Measurements from ENCODE around the gene SYT17. TPM values are rescaled to one million over a fixed set of nuclear protein-coding genes. Genes with fewer than 3 reads are reported as not detected.

The SYT17 gene
- total RNA-seq, 2 experiments from 2014 or later, result 6.2 to 10.3 TPM

DNA sequence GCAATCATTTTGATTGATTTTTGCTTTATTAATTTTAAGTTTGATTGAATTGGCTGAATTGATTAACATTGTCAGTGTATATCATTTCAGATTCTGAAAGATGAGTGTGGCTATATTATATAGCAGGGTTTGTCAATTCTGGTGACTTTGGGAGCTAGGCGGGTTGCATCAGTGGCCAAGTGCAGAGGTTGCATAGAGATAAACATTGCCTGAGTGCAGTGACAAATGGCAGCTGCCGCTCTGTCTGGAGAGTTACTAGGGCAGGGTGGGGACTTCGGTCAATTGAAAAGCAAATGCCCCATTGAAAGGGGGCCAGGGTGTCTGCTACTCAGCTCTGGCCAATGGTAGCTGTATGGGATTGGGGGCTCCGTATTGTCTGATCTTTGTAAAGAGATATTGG, 12.7 kb downstream of the SYT17 start:
- Histone ChIP-seq H3K9me3 (ENCODE audit: low read length) (no peaks in the 10 kb centered on the region), H3K4me2 (ENCODE audit: low read length) (no peak overlapping the region), H3K36me3 (ENCODE audit: insufficient read depth, low read length) (no peaks in the 10 kb centered on the region), H3K4me1 (ENCODE audit: insufficient read depth, low read length, poor library complexity, severe bottlenecking) (no peaks in the 10 kb centered on the region), H3K4me3 (ENCODE audit: low read depth, low read length, poor library complexity, severe bottlenecking) (no peak overlapping the region), H3K79me2 (ENCODE audit: insufficient read depth, low read depth, low read length) (no peaks in the 10 kb centered on the region), H4K20me1 (ENCODE audit: insufficient read depth, low read length) (no peaks in the 10 kb centered on the region), H3K27ac (ENCODE audit: low read depth, low read length, poor library complexity, severe bottlenecking) (no peak overlapping the region), H2AFZ (ENCODE audit: low read length) (no peak overlapping the region), H3K9me2 (ENCODE audit: insufficient read depth, low read length) (no peaks in the 10 kb centered on the region)
- intact Hi-C loops (cut with micrococcal nuclease; ENCODE audit: unreplicated experiment), result loop anchor here (2.0 kb wide), 1 partner anchor 94 kb away; no protein-coding TSS in a partner anchor
- ChIA-PET CTCF (ENCODE audit: unreplicated experiment) (no interaction called here), POLR2A (interaction anchor here (0.7 kb wide), 1 partner anchor 63 kb away, joined by 5 read pairs; no protein-coding TSS in a partner anchor)
- no peak for DNase-seq (ENCODE audit: low spot score)
- TF ChIP-seq CTCF (conservative IDR thresholded peaks at IDR 0.05; ENCODE audit: low read length) (no peak), EZH2phosphoT487 (IDR thresholded peaks at IDR 0.05; ENCODE audit: borderline replicate concordance, low read depth, low read length) (no peak)
- no TSS peak for BruUV-seq (replicated peaks)

- POLR2A ChIA-PET, result interaction anchor here (0.8 to 1.2 kb wide), 2 partner anchors 98 to 1049 kb away, joined by 3 to 4 read pairs; no protein-coding TSS in a partner anchor
- intact Hi-C loops (cut with micrococcal nuclease; ENCODE audit: unreplicated experiment), result no loop called here
- no TSS peak for BruUV-seq (replicated peaks)
Observed at GRCh38 chr16:19182481-19182880, 14.4 kb downstream of the SYT17 start.

More at GRCh38 chr16:19182481-19182880, 14.4 kb downstream of the SYT17 start:
- Histone ChIP-seq H3K9me3 (ENCODE audit: low read length) (no peaks in the 10 kb centered on the region), H3K9me2 (ENCODE audit: insufficient read depth, low read length) (no peaks in the 10 kb centered on the region), H3K4me3 (ENCODE audit: low read depth, low read length, poor library complexity, severe bottlenecking) (no peak overlapping the region), H3K4me1 (ENCODE audit: insufficient read depth, low read length, poor library complexity, severe bottlenecking) (no peaks in the 10 kb centered on the region), H3K36me3 (ENCODE audit: insufficient read depth, low read length) (no peaks in the 10 kb centered on the region), H2AFZ (ENCODE audit: low read length) (no peak overlapping the region), H4K20me1 (ENCODE audit: insufficient read depth, low read length) (no peaks in the 10 kb centered on the region), H3K27ac (ENCODE audit: low read depth, low read length, poor library complexity, severe bottlenecking) (no peak overlapping the region), H3K4me2 (ENCODE audit: low read length) (no peak overlapping the region), H3K79me2 (ENCODE audit: insufficient read depth, low read depth, low read length) (no peaks in the 10 kb centered on the region)
- no peak for DNase-seq (ENCODE audit: low spot score)
- TF ChIP-seq EZH2phosphoT487 (IDR thresholded peaks at IDR 0.05; ENCODE audit: borderline replicate concordance, low read depth, low read length) (no peak), CTCF (conservative IDR thresholded peaks at IDR 0.05; ENCODE audit: low read length) (no peak)
- CTCF ChIA-PET (ENCODE audit: unreplicated experiment), result no interaction called here
